ENCODE data around the gene IQGAP3.

Gene IQGAP3

GRCh38 chr1:156492591-156493080 lies 79.7 kb downstream of the IQGAP3 start:
- DNase-seq = no peak

- DNase-seq = no peak
These were observed 80.3 kb downstream of the IQGAP3 start for GRCh38 chr1:156492013-156492590.

DNA sequence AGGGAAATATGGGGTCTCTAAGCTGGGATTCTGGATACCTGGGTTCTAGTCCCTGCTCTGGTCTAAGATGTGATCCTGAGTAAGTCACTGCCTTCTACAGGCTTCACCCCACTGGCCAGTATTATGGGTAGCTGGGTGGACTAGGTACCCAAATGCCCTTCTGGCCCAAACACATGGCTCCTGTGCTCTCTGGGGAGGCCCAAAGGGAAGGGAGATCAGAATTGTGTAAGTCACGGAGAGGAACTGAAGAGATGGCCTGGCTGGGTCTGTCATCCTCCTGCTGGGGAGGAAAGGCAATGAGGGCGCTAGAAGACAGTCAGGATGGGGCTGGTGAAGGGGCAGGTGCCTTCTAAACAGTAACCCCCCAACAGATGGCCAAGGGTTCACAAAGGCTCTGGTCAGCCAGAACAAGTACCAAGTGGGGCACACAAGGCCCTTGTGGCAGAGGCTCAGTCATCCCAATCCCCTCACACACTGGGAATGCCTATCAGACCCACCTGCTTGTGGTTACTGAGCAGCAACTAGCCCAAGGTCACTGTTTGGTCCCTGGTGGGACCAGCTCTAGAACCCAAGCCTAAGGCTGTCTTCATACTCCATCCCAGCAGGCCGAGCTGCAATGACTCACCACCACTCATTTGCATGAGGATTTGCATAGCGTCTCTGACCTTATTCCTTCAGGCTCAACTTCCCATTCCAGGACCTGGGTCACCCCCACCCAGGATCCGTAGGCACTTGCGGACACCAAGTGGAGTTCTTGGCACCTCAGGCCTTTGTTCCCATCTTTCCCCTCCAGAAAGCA lies 81.0 kb downstream of the IQGAP3 start:
- no peak for DNase-seq

DNA sequence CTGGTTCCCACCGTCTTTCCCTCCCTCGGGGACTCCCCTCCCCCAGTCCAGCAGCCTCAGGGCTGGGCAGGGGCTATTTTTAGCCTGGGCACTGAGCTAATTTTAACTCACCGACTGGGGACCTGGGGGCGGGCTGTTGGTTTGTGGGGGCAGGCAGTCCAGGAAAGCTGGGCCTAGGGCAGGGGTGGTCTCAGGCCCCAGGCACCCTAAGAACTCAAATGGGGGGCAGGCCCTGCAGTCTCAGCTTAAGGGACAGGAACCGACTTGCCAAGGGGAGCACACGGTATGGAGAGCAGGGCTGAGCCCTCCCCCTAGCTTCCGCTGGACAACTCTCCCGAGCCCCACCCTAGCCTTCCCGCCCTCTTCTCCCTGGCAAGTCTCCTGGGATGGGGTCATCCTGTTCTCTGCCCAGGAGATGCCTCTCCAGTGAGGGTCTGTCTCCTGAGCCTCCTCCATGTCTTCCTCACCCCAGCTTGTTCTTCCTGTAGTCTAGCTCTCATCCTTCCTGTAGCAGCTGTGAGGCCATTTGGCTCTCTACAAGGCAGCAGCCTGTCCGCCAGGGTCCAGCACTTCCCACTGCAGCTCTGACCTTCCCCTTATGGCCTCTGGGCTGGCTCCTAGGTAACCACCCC lies 81.8 kb downstream of the IQGAP3 start:
- no peak for DNase-seq

GRCh38 chr1:156489935-156490293 lies 82.5 kb downstream of the IQGAP3 start:
- no peak for DNase-seq

DNA sequence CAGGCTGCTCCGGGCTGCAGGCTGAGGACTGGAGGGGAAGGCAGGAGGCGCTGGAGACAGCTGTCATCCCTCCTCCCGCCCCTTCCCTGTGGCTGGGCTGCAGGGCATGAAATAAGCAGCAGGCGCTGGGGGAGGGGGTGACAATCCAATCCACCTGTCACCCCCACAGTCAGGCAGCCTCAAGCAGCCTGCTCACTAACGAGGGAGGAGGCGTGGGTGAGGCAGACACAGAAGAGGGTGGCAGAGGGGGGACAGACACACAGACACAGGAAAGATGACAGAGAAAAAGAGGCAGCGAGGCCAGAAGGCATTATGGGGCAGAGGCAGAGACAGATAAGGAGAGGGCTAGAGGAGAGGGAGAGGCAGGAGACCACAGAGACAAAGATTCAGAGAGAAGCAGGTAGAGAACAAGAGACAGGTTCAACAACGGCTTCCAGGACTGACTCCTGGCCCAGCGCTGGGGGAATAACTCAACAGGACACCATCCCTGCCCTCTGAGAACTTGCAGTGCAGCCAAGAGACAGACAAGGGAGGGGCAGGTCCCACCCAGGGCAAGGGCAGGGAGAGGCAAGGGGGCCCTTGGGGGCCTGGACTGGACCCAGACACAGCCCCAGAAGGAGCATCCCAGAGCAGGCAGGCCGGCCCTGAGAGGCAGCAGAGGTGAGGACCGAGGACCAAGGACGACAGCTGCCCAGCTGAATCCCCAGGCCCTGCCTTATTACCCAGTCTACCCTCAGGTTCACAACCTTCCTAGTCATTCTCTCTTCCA lies 83.0 kb downstream of the IQGAP3 start:
- DNase-seq = peak; percentile 38

GRCh38 chr1:156488566-156489165 lies 83.7 kb downstream of the IQGAP3 start:
- no peak for DNase-seq

- DNase-seq = no peak
These were observed 84.5 kb downstream of the IQGAP3 start for GRCh38 chr1:156487862-156488261.

- no peak for DNase-seq
These were observed 85.7 kb downstream of the IQGAP3 start for GRCh38 chr1:156486421-156487344.

- no peak for DNase-seq
These were observed 86.4 kb downstream of the IQGAP3 start for GRCh38 chr1:156485984-156486383.

DNA sequence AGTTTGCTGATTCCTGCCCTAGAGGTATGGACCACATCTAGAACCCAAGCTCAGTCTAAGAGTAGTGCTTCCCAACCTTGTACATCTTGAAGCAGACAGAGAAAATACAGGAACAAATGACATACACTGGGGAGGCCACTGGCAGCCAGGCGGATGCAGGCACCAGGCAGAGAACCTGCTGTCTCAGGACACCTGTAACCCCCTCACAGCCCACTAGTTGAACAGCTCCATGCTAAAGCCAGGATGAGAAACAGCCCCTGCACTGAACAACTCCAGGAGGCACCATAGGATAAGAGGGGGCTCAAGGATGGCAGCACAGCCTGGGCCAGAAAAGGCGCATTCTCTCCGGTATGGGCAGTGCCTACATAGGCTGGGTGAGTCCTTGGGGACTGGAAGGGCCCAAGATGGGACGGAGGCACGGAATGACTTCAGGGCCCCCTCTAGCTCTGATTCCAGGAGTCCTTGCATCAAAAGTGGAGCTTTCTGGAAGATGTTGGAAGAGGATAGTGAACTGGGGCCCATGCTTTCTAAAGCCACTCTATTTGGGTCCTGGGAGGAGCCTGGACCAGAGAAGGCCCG lies 87.8 kb downstream of the IQGAP3 start:
- DNase-seq = no peak

DNA sequence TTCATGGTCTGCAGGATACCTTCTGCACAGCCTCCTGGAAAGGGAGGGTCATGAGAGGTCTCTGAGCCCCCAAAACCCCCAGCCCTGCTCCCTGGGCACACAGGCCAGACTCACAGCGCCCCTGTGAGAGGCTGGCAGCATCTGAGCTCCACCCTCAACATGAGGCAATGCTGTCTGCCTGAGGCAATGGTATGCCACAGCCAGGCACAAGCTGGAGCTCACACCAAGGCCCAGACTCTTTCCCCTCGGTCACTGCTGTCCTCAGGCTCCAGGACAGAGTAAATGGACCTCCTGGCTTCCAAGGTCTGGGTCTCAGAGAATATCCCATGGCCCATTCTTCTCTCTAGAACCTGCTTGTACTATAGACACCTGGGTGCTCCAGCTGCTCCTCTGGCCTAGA lies 89.0 kb downstream of the IQGAP3 start:
- no peak for DNase-seq

GRCh38 chr1:156482276-156482675 lies 90.1 kb downstream of the IQGAP3 start:
- no peak for DNase-seq

DNA sequence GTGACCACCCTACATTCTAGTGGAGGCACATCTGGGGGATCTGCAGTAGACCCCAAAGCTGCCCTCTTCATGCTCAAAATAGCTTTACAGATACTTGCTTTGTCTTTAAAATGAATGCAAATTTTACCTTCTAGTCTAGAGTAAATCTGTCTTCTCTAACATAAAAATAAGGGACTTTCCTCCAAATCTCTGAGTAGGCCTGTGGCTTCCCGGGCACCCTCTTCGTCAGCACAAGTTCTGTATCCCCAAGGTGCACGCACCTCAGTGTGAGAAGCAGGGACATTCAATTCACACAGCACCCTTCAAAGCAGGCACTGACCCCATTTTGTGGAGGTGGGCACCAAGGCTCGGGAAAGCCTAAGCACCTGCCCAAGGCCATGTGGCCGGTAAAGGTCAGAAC lies 90.8 kb downstream of the IQGAP3 start:
- no peak for DNase-seq

DNA sequence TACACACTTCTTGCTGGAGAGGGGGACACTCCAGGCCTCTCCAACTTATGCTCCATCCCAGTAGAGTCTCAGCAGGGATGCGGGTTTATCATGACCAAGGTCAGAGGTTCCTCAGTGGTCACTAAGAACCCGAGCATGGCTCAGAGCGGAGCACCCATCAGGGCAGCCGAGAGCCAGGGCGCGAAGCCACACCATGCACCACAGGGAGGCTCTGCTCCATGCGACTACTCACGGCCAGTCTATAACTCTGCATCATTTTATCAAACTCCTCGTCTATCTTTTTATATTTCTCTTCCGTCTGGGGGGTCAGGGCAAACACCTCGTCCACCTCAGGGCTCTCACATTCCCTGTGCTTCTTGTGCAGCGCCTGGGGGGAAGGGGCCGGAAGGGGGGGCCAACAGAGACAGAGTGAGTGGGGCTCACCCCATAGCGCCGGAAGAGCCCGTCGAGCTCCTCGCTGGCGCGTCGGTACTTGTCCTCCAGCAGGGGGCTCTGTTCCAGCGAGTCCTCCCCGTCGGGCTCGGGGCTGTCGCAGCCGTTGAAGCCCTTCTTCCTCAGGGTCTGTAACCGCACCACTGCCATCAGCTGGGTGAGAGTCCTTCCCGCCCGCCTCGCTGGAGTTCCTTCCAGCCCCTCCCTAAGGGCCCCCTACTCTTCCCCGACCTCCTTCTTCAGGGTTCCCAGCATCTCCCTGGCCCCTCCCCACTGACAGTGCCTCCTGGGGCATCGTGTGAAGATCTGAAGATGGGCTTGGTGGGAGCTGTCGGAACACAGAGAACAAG lies 91.8 kb downstream of the IQGAP3 start:
- DNase-seq = no peak

GRCh38 chr1:156480016-156480370 lies 92.4 kb downstream of the IQGAP3 start:
- DNase-seq = no peak

DNA sequence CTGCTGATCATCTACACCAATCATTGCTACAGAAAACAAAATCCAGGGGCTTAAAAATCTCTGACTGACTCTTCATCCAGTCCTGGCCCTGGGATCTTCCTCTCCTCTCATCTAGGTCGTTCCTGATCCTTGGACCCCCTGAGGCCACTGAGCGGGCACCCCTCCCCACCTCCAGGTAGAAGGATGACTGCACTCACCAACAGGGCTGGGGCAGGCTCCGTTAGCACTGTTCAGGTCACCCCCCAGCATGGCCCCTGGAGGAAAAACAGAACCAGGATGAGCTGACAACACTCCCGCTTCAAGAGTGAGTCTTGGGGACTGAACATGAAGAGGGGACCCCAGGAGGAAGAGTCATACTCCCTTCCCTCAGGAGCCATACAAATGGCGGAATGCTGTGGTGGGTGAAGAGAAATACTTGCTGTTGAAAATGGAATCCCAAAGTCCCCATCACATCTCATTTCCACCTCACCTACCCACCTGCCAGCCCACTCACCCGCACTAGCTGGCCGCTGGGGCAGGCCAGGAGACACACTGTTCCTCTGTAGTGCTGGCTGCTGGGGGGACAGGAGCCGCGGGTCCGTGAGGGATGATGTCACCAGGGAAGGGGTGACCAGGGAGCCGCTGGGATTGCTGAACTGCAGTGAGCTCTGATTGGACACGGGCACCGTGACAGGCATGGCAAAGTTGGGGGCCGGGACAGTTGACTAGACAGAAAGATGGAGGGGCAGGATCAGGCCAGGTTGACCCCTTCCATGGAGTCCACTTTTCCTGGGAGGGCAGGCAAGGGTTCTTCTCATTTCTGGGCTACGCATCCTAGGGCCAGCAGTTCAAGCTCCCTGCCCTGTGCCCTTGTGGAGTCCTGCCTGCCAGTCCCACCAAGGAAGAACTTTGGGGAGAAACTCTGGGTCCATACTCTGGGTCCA lies 93.0 kb downstream of the IQGAP3 start:
- DNase-seq = no peak

GRCh38 chr1:156478250-156478627 lies 94.1 kb downstream of the IQGAP3 start:
- no peak for DNase-seq

DNA sequence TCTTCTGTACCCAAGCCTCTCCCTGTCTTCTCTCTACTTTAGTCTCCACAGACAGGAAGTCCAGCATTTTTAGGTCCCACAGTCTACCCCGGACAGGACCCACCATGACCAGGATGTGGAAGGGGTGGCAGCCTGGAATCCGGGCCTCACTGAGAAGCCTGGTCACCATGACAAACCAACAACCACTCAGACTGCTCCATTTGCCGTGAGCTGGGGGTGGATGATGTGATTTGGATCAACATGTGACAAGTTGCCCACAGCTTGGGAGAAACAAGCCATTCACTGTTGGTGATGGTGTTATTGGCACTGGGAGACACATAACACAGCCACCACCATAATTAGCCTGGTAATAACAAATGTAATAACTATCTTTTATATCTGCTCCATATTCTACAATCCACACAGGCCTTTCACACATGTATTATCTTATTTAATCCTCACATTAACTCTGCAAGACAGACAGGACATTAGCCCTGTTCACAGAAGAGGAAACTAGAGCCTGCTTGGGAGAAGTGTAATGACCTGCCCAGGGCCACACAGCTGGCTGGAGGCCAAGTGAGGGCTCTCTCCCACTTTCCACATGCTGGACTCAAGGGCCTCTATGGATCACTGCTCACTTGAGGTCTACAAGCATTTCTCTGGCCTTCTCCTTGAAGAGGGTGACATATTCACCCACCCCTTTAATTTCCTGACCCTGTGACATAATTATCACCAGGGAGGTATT lies 94.7 kb downstream of the IQGAP3 start:
- DNase-seq = no peak

Data from NCI-H2081 treated with DMSO at 0.1 percent for 48 hours (cell line).